Smooth muscle cell (in vitro differentiated cells): ENCODE measurements around the gene RNF31. TPM values are rescaled to one million over a fixed set of nuclear protein-coding genes. Genes with fewer than 3 reads are reported as not detected.

Source experiments
- DNase-seq: peaks from one replicate; lab custom pipeline; 2025; ENCODE audit not compliant: unreplicated experiment; lab: John Stamatoyannopoulos, UW
- H2AFZ ChIP-seq: fragments of 200-600 bp; sonication (generic); 2 replicates; pipeline ENCODE4 v1.6.0; 2016; ENCODE audit warnings: antibody characterized with exemption, low read depth, mild to moderate bottlenecking
- H3F3A ChIP-seq: fragments of 200-600 bp; sonication (generic); 2 replicates; pipeline ENCODE4 v1.6.0; 2017; ENCODE audit warnings: antibody characterized with exemption, low read depth
- H3K27ac ChIP-seq: fragments of 200-600 bp; sonication (generic); 2 replicates; pipeline ENCODE4 v1.5.1; 2016; ENCODE audit warnings: low read depth, mild to moderate bottlenecking
- H3K27me3 ChIP-seq: fragments of 200-600 bp; sonication (generic); 2 replicates; pipeline ENCODE4 v1.6.1; 2016; ENCODE audit warnings: low read depth, mild to moderate bottlenecking
- H3K36me3 ChIP-seq: fragments of 200-600 bp; sonication (generic); 2 replicates; pipeline ENCODE4 v1.5.1; 2016; ENCODE audit warnings: low read depth
- H3K4me1 ChIP-seq: fragments of 200-600 bp; sonication (generic); 2 replicates; pipeline ENCODE4 v1.5.1; 2016; ENCODE audit warnings: low read depth
- H3K4me2 ChIP-seq: fragments of 200-600 bp; sonication (generic); 2 replicates; pipeline ENCODE4 v1.6.0; 2016; ENCODE audit warnings: mild to moderate bottlenecking
- H3K4me3 ChIP-seq: fragments of 200-600 bp; sonication (generic); 2 replicates; pipeline ENCODE4 v1.5.1; 2016; ENCODE audit warnings: mild to moderate bottlenecking
- H3K79me2 ChIP-seq: fragments of 200-600 bp; sonication (generic); 2 replicates; pipeline ENCODE4 v1.6.0; 2016; ENCODE audit warnings: low read depth, mild to moderate bottlenecking
- H3K9ac ChIP-seq: fragments of 200-600 bp; sonication (generic); 2 replicates; pipeline ENCODE4 v1.6.0; 2016; ENCODE audit warnings: low read depth
- H3K9me3 ChIP-seq: fragments of 200-600 bp; sonication (generic); replicated peaks from 2 replicates; pipeline ENCODE4 v1.5.1; 2016; ENCODE audit warnings: low read depth
- H4K20me1 ChIP-seq: fragments of 200-600 bp; sonication (generic); 2 replicates; pipeline ENCODE4 v1.6.0; 2016; ENCODE audit warnings: low read depth
- whole genome bisulfite sequencing: methylation state at CpG from one replicate; pipeline ENCODE4 v1.1.7; 2016; ENCODE audit warnings: low lambda C conversion rate; 5-methylcytosine and 5-hydroxymethylcytosine counted together
- polyA plus RNA-seq: library from polyadenylated mRNA; unstranded; fragments of >200 nt; fragmentation: Nextera tagmentation; extraction: Ambion mirVana; gene quantifications from 2 replicates; pipeline ENCODE4 v1.2.1, GENCODE V29; 2016
- total RNA-seq: library from RNA; depleted of rRNA; stranded (reverse); fragments of >200 nt; gene quantifications from 2 replicates; pipeline ENCODE4 v1.2.3, GENCODE V29; 2014
- TF ChIP-seq, protein P1 (sequence below): fragments of 200-600 bp; sonication (generic); IDR thresholded peaks from 2 replicates; pipeline ENCODE4 v1.5.1; 2017; ENCODE audit warnings: borderline replicate concordance, mild to moderate bottlenecking, antibody characterized with exemption; ENCODE audit not compliant: insufficient read depth, poor library complexity, severe bottlenecking

RNF31 gene
- total and polyA plus RNA-seq, 2 experiments from 2014 or later: 25.4 to 74.8 TPM

DNA sequence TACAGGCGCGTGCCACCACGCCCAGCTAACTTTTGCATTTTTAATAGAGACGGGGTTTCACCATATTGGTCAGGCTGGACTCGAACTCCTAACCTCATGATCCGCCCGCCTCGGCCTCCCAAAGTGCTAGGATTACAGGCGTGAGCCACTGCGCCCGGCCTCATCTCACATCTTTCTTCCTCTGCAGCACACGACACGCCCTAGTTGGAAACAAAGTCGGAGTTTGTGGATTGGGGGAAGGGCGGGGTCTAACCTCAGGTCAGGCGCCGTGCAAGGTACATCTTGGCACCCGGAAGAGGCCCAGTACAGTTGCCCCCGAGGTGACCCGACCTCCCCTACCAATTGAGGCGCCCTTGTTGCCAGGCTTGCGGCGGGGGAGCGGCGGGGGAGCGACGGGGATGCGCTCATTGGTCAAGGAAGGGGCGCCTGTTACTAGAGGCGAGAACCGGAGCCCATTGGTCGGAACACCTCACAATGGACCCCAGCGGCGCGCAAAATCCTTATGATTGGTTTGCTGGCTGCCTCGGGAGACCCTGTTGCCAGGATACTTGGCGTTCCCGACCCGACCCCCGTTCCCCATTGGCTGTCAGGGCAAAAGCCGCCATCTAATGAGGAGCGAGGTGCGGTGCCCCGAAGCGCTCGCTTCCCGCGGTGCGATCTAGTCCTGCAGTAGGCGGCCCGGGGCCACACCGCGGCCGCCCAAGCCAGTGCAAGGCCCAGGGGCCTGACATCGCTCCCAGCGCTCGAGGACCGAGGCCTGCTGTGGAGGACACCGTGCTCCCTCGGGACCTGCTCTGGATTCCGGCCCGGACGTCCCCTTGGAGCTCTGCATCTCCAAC lies 24.3 kb downstream of the RNF31 start, which contains the start of gene REC8:
TSS of gene REC8 (plus strand) at position 659 of the 839 bp plus-strand sequence. CDS start 473 bp downstream, outside the sequence.
- DNase-seq: peak; percentile 31
- no peaks in the 10 kb centered on the region for H3F3A ChIP-seq
- H2AFZ ChIP-seq: no peak within 1 kb of the TSS
- WGBS: 12% methylated on average over 61 of the region's 63 CpGs
- no peaks in the 10 kb centered on the region for H3K79me2 ChIP-seq
- no peak within 1 kb of the TSS for H3K27ac ChIP-seq
- H3K4me2 ChIP-seq: peak within 1 kb of the TSS; percentile 86
- no peaks in the 10 kb centered on the region for H3K9me3 ChIP-seq
- H3K4me3 ChIP-seq: peak within 1 kb of the TSS; percentile 42
- H4K20me1 ChIP-seq: no peaks in the 10 kb centered on the region
- no peak within 1 kb of the TSS for H3K9ac ChIP-seq
- peaks cover 10% of the 10 kb centered on the region for H3K4me1 ChIP-seq
- no peaks in the 10 kb centered on the region for H3K36me3 ChIP-seq
- TF ChIP-seq, protein P1, sequence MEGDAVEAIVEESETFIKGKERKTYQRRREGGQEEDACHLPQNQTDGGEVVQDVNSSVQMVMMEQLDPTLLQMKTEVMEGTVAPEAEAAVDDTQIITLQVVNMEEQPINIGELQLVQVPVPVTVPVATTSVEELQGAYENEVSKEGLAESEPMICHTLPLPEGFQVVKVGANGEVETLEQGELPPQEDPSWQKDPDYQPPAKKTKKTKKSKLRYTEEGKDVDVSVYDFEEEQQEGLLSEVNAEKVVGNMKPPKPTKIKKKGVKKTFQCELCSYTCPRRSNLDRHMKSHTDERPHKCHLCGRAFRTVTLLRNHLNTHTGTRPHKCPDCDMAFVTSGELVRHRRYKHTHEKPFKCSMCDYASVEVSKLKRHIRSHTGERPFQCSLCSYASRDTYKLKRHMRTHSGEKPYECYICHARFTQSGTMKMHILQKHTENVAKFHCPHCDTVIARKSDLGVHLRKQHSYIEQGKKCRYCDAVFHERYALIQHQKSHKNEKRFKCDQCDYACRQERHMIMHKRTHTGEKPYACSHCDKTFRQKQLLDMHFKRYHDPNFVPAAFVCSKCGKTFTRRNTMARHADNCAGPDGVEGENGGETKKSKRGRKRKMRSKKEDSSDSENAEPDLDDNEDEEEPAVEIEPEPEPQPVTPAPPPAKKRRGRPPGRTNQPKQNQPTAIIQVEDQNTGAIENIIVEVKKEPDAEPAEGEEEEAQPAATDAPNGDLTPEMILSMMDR: no peak
- no peaks in the 10 kb centered on the region for H3K27me3 ChIP-seq

DNA sequence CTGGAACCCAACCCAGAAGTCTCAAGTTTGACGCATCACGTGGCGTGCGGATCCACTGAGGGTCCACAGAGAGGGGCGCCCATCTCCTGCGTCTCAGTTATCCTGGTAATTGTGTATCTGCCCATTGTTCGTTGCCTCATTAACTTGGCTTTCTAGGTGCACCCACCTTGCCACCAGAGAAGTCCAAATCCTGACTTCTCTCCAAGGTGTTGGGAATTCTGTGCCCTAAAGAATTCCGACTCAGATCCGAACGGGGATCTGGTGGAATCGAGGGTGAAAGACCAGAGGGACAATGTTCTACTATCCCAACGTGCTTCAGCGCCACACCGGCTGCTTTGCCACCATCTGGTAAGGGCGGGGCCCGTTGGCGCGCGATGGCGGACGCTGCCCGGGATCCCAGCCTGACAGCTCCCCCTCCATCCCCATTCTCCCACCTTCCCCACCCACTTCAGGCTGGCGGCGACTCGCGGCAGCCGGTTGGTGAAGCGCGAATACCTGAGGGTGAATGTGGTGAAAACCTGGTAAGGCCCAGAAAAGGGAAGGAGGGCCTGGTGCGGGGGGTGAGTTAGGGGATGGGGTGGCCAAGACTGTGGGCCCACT lies 25.1 kb downstream of the RNF31 start:
- no peak overlapping the region for H3K9ac ChIP-seq
- H2AFZ ChIP-seq: no peak overlapping the region
- no peaks in the 10 kb centered on the region for H3K27me3 ChIP-seq
- H3F3A ChIP-seq: no peaks in the 10 kb centered on the region
- TF ChIP-seq, protein P1: no peak
- peak overlapping the region; percentile 42 for H3K4me3 ChIP-seq
- WGBS: 30% methylated on average over 27 of the region's 30 CpGs
- no peaks in the 10 kb centered on the region for H4K20me1 ChIP-seq
- no peaks in the 10 kb centered on the region for H3K79me2 ChIP-seq
- peak overlapping the region; percentile 86 for H3K4me2 ChIP-seq
- H3K36me3 ChIP-seq: no peaks in the 10 kb centered on the region
- no peaks in the 10 kb centered on the region for H3K9me3 ChIP-seq
- no peak overlapping the region for H3K27ac ChIP-seq
- H3K4me1 ChIP-seq: peaks cover 10% of the 10 kb centered on the region
- no peak for DNase-seq

DNA sequence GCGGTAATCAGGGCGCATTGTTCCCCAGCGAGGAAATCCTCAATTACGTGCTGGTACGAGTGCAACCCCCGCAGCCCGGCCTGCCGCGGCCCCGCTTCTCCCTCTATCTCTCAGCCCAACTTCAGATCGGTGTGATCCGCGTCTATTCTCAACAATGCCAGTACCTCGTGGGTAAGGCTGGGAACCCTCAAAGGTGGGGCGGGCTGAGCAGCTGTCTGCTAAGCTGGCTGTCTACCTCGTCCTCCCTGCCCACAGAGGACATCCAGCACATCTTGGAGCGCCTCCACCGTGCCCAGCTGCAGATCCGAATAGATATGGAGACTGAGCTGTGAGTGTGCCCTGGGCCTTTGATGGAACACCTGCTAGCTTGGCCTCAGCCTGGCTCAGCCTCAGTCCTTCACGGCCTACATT lies 25.6 kb downstream of the RNF31 start:
- no peak for DNase-seq
- Histone ChIP-seq H3F3A (no peaks in the 10 kb centered on the region), H3K27me3 (no peaks in the 10 kb centered on the region), H3K79me2 (no peaks in the 10 kb centered on the region), H3K27ac (no peak overlapping the region), H3K36me3 (no peaks in the 10 kb centered on the region), H3K9ac (no peak overlapping the region), H2AFZ (no peak overlapping the region), H3K4me3 (peak overlapping the region; percentile 42), H3K4me2 (peak overlapping the region; percentile 86), H3K9me3 (no peaks in the 10 kb centered on the region), H3K4me1 (peaks cover 10% of the 10 kb centered on the region), H4K20me1 (no peaks in the 10 kb centered on the region)
- TF ChIP-seq, protein P1: no peak
- WGBS: 79% methylated on average over 20 of the region's 20 CpGs
